Cardiac muscle cell (in vitro differentiated cells and primary cell): Measurements from ENCODE around the gene MASP2. TPM values are rescaled to one million over a fixed set of nuclear protein-coding genes. Genes with fewer than 3 reads are reported as not detected.

ENCODE experiments used
- DNase-seq, 2 donors: peaks; one replicate each; pipeline versions ENCODE4 v3.0.0 to v3.0.0-alpha.2; 2010 to 2017; ENCODE audit warnings: low read depth in 1 of 2, low spot score in 1 of 2
- H3K27ac ChIP-seq: fragments of 200-600 bp; sonication (generic); 2 replicates; pipeline ENCODE4 v1.5.1; 2016
- H3K27me3 ChIP-seq: fragments of 200-600 bp; sonication (generic); 2 replicates; pipeline ENCODE4 v1.6.0; 2016; ENCODE audit warnings: control low read depth
- H3K36me3 ChIP-seq: fragments of 200-600 bp; sonication (generic); 2 replicates; pipeline ENCODE4 v1.5.1; 2016; ENCODE audit warnings: control low read depth
- H3K4me1 ChIP-seq: fragments of 200-600 bp; sonication (generic); 2 replicates; pipeline ENCODE4 v1.8.1; 2017; ENCODE audit warnings: low read depth, mild to moderate bottlenecking, mixed run types
- H3K4me3 ChIP-seq: fragments of 200-600 bp; sonication (generic); 2 replicates; pipeline ENCODE4 v1.5.1; 2016; ENCODE audit warnings: mild to moderate bottlenecking
- H3K9me3 ChIP-seq: fragments of 200-600 bp; sonication (generic); 2 replicates; pipeline ENCODE4 v1.5.1; 2017; ENCODE audit warnings: low read depth, mild to moderate bottlenecking, control low read depth
- polyA plus RNA-seq: library from polyadenylated mRNA; unstranded; fragments of >200 nt; fragmentation: Nextera tagmentation; extraction: Ambion mirVana; gene quantifications from 2 replicates; pipeline ENCODE4 v1.2.1, GENCODE V29; 2016
- total RNA-seq: library from RNA; depleted of rRNA; stranded (reverse); fragments of >200 nt; gene quantifications from 2 replicates; pipeline ENCODE4 v1.2.3, GENCODE V29; 2016
- TF ChIP-seq, protein P1 (sequence below): IDR thresholded peaks from 2 replicates; pipeline ENCODE4 v1.5.1; 2012; ENCODE audit warnings: low read depth, mild to moderate bottlenecking, low read length

MASP2 gene
- total and polyA plus RNA-seq, 2 experiments from 2014 or later = 0.40 TPM; not detected in 1

DNA sequence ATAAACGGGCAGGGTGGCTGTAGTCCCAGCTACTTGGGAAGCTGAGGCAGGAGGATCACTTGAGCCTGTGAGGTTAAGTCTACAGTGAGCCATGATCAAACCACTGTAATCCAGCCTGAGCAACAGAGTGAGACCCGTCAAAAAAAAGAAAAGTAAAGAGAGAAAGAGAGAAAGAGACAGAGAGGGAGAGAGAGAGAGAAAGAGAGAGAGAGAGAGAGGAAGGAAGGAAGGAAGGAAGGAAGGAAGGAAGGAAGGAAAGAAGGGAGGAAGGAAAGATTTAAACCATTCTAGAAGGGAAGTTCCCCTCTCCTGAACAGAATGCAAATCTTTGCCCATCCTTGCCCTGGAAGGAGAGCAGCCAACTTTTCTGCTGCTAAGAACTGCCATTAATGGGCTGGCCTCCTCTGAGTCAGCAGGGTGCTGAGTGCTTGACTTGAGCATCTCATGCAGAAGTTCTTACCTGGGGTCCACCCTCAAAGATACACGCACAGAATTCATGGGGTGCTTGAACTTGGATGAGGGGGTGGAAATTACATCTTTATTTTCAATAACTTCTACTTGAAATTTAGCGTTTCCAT is 59.1 kb downstream of the MASP2 start:
- TF ChIP-seq, protein P1, sequence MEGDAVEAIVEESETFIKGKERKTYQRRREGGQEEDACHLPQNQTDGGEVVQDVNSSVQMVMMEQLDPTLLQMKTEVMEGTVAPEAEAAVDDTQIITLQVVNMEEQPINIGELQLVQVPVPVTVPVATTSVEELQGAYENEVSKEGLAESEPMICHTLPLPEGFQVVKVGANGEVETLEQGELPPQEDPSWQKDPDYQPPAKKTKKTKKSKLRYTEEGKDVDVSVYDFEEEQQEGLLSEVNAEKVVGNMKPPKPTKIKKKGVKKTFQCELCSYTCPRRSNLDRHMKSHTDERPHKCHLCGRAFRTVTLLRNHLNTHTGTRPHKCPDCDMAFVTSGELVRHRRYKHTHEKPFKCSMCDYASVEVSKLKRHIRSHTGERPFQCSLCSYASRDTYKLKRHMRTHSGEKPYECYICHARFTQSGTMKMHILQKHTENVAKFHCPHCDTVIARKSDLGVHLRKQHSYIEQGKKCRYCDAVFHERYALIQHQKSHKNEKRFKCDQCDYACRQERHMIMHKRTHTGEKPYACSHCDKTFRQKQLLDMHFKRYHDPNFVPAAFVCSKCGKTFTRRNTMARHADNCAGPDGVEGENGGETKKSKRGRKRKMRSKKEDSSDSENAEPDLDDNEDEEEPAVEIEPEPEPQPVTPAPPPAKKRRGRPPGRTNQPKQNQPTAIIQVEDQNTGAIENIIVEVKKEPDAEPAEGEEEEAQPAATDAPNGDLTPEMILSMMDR = no peak
- no peak for DNase-seq

DNA sequence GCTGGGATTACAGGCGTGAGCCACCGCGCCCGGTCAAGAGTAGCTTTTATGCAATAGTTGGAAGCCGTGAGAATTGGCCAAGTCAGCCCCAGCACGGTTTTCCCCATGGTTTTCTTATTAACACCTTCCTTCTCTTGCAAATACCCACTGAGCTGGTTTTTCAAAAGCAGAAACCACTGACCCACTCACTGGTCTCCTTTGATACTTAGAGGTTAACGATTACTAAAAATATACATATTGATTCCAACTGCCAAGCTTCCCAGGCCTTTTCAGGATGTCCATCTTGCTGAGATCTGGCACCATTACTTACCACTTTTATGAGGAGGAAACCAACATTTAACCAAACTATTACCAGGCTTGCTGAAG is 60.5 kb downstream of the MASP2 start:
- Histone ChIP-seq H3K4me1 (no peaks in the 10 kb centered on the region), H3K4me3 (no peak overlapping the region), H3K27ac (no peak overlapping the region), H3K36me3 (no peaks in the 10 kb centered on the region), H3K27me3 (no peaks in the 10 kb centered on the region), H3K9me3 (no peaks in the 10 kb centered on the region)
- TF ChIP-seq, protein P1 = no peak
- DNase-seq = no peak

More for the DNA sequence above, 59.1 kb downstream of the MASP2 start:
- no peaks in the 10 kb centered on the region for H3K36me3 ChIP-seq
- H3K4me1 ChIP-seq = no peaks in the 10 kb centered on the region
- no peaks in the 10 kb centered on the region for H3K9me3 ChIP-seq
- no peaks in the 10 kb centered on the region for H3K27me3 ChIP-seq
- no peak overlapping the region for H3K27ac ChIP-seq
- H3K4me3 ChIP-seq = no peak overlapping the region

DNA sequence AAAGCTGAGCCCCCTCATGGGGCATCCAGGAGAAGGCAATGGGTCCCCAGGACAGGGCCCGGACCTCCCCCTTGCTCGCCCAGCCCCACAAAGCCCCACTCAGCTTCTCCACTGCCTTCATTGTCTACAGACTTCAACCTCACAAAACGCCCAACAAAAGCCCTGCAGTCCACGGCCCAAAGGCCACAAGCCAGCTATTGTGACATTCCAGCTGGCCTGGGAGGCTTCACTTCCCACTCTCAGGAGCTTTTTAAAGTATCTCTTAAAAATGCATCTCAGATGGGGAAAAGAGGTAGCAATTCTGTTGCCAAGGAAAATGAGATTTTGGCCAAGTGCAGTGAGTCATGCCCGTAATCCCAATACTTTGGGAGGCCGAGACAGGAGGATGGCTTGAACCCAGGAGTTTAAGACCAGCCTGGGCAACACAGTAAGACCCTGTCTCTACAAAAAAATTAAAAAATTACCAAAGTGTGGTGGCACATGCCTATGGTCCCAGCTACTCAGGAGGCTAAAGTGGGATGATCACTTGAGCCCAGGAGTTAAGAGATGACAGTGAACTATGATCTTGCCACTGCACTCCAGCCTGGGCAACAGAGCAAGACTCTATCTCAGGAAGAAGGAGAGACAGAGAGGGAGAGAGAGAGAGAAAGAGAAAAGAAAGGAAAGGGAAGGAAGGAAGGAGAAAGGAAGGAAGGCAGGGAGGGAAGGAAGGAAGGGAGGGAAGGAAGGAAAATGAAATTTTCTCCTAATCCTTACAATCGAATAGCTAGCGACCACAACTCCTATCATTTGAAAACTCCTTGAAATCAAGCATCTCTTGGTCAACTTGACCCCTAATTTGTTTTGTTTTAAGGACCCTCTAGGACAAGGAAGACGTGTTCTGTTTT is 66.0 kb downstream of the MASP2 start:
- no peaks in the 10 kb centered on the region for H3K4me1 ChIP-seq
- TF ChIP-seq, protein P1 = no peak
- H3K4me3 ChIP-seq = no peak overlapping the region
- H3K36me3 ChIP-seq = no peaks in the 10 kb centered on the region
- no peak overlapping the region for H3K27ac ChIP-seq
- peak in 1 of 2 donors; percentile 52 for DNase-seq
- no peaks in the 10 kb centered on the region for H3K9me3 ChIP-seq
- no peaks in the 10 kb centered on the region for H3K27me3 ChIP-seq

DNA sequence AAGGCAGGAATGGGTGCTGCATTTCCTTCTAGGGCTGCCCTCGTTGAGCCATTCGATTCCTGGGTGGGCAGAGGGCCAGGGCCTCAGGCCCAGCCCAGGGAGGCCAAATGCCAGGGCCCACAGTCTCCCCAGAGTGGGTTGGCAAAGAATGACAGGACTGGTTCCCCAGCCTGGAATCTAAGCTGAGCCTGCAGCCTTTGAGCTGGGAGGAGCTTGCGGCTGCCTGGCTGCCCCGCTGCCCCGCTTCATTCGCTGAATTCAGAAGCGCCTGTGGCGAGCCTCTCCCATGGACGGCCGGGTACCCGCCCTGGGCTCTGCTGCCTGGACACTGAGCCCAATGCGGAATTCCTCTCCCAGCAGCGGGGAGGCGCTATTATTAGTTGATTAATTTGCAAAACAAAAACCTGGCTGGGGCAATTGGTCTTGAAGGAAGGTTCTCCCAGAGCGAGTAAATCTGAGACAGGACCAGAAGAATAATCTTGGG is 66.9 kb downstream of the MASP2 start:
- TF ChIP-seq, protein P1 = peak; percentile 48
- H3K27me3 ChIP-seq = no peaks in the 10 kb centered on the region
- no peak overlapping the region for H3K27ac ChIP-seq
- H3K4me3 ChIP-seq = no peak overlapping the region
- H3K4me1 ChIP-seq = no peaks in the 10 kb centered on the region
- DNase-seq = peak; percentile 77 to 83
- H3K9me3 ChIP-seq = no peaks in the 10 kb centered on the region
- no peaks in the 10 kb centered on the region for H3K36me3 ChIP-seq

DNA sequence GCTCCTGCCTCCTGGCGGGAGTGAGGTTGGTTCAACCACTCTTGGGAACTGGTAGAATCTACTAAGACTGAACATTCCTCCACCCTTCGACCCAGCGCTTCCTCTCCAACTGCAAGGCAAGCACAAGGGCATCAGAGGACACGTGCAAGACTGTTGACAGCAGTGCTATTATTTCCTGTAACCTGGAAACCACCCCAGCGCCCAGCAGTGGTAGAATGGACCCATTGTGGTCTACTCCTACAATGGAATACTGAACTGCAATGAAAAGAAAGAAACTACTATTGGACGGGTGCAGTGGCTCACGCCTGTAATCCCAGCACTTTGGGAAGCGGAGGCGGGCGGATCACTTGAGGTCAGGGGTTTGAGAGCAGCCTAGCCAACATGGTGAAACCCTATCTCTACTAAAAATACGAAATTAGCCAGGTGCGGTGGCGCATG is 67.5 kb downstream of the MASP2 start:
- TF ChIP-seq, protein P1 = no peak
- no peak overlapping the region for H3K27ac ChIP-seq
- peak in 1 of 2 donors; percentile 64 for DNase-seq
- H3K4me1 ChIP-seq = no peaks in the 10 kb centered on the region
- H3K9me3 ChIP-seq = no peaks in the 10 kb centered on the region
- H3K36me3 ChIP-seq = no peaks in the 10 kb centered on the region
- no peaks in the 10 kb centered on the region for H3K27me3 ChIP-seq
- no peak overlapping the region for H3K4me3 ChIP-seq
